T-helper 17 cell (primary cell): ENCODE results near the gene SMURF1. TPM values are rescaled to one million over a fixed set of nuclear protein-coding genes. Genes with fewer than 3 reads are reported as not detected.
"Not testable (repeated sequence)": the region's sequence is repeated elsewhere in the genome, so short reads cannot be mapped to it uniquely, and the experiment has no call there.

Source experiments
- ATAC-seq: fragments of 150-1000 bp; cut with Tn5 transposase; 2 replicates; pipeline ENCODE4 v1.10.0; 2021; ENCODE audit warnings: mild to moderate bottlenecking, moderate library complexity
- DNase-seq, 3 donors: peaks; one replicate each; pipeline versions ENCODE4 v3.0.0 to v3.0.0-alpha.2; 2020 to 2021
- H3K9me3 ChIP-seq: one replicate; pipeline ENCODE4 v1.7.0; 2013; ENCODE audit warnings: low read length, mild to moderate bottlenecking; ENCODE audit not compliant: control insufficient read depth, poor library complexity, severe bottlenecking
- H3K27ac Mint-ChIP-seq: one replicate; pipeline ENCODE4 v1.8.0; 2022; ENCODE audit warnings: mild to moderate bottlenecking, moderate library complexity, mixed read lengths
- H3K27me3 Mint-ChIP-seq: one replicate; pipeline ENCODE4 v1.8.0; 2022; ENCODE audit warnings: mixed read lengths
- H3K36me3 Mint-ChIP-seq: one replicate; pipeline ENCODE4 v1.8.0; 2022; ENCODE audit warnings: low read depth, mixed read lengths
- H3K4me1 Mint-ChIP-seq: one replicate; pipeline ENCODE4 v1.8.0; 2022; ENCODE audit warnings: mild to moderate bottlenecking, mixed read lengths
- H3K4me3 Mint-ChIP-seq: one replicate; pipeline ENCODE4 v1.8.0; 2022; ENCODE audit warnings: mild to moderate bottlenecking, moderate library complexity, mixed read lengths
- total RNA-seq, 4 donors: library from RNA in 2 of 4; stranded (reverse) in 2 of 4; gene quantifications; one replicate each; pipeline ENCODE4 v1.2.3 and lab custom pipeline; 2022 to 2026

The SMURF1 gene
- total RNA-seq, 2 donors from 2014 or later, result 30.8 to 39.8 TPM

GRCh38 chr7:99167072-99167471 lies 23.2 kb upstream of the SMURF1 start:
- no peak overlapping the region for H3K4me3 Mint-ChIP-seq
- no peaks in the 10 kb centered on the region for H3K4me1 Mint-ChIP-seq
- H3K27me3 Mint-ChIP-seq, result peaks cover 22% of the 10 kb centered on the region
- no peaks in the 10 kb centered on the region for H3K9me3 ChIP-seq
- no peak for ATAC-seq
- no peak for DNase-seq
- H3K36me3 Mint-ChIP-seq, result no peaks in the 10 kb centered on the region
- H3K27ac Mint-ChIP-seq, result no peak overlapping the region

DNA sequence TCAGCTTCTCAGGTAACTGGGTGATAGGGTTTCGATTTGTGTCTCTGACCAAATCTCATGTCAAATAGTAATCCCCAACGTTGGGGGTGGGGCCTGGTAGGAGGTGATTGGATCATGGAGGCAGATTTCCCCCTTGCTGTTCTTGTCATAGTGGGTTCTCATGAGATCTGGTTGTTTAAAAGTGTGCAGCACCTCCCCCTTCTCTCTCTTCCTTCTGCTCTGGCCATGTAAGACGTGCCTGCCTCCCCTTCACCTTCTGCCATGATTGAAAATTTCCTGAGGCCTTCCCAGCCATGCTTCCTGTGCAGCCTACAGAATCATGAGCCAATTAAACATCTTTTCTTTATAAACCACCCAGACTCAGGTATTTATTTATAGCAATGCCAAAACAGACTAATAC lies 21.9 kb upstream of the SMURF1 start:
- no peak for ATAC-seq
- Mint-ChIP-seq H3K4me1 (no peaks in the 10 kb centered on the region), H3K27ac (no peak overlapping the region), H3K27me3 (peaks cover 15% of the 10 kb centered on the region), H3K36me3 (no peaks in the 10 kb centered on the region), H3K4me3 (no peak overlapping the region)
- H3K9me3 ChIP-seq, result no peaks in the 10 kb centered on the region
- DNase-seq, result no peak

- H3K36me3 Mint-ChIP-seq, H3K27ac Mint-ChIP-seq, H3K9me3 ChIP-seq, H3K4me1 Mint-ChIP-seq, DNase-seq, H3K4me3 Mint-ChIP-seq, ATAC-seq: not testable (repeated sequence)
- peaks cover 18% of the 10 kb centered on the region for H3K27me3 Mint-ChIP-seq
Measured at GRCh38 chr7:99163669-99164068, 19.8 kb upstream of the SMURF1 start.

GRCh38 chr7:99156649-99157048 lies 12.7 kb upstream of the SMURF1 start:
- Mint-ChIP-seq H3K4me1 (no peaks in the 10 kb centered on the region), H3K4me3 (no peak overlapping the region), H3K27me3 (peaks cover 18% of the 10 kb centered on the region), H3K27ac (no peak overlapping the region), H3K36me3 (peaks cover 3% of the 10 kb centered on the region)
- no peaks in the 10 kb centered on the region for H3K9me3 ChIP-seq
- no peak for ATAC-seq
- no peak for DNase-seq

DNA sequence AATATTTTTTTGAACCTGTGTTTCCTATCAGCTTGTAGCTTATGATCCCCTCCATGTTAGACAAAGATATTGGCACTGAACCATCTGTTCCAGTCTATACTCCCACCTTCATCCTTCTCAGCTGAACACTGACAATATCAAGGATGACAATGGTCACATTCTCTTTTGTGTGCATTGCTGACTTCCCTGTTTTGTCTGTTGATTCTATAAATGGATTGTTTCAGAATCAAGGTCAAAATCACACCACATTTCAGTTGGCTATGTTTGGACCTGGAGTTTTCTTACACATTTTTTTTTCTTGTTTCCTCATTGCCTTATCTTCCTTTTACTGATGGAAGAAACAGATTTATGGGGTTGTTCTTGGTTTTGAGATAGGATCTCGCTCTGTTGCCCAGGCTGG lies 11.3 kb upstream of the SMURF1 start:
- H3K4me3 Mint-ChIP-seq, result no peak overlapping the region
- DNase-seq (no peak), ATAC-seq (no peak)
- H3K9me3 ChIP-seq, result no peaks in the 10 kb centered on the region
- H3K27me3 Mint-ChIP-seq, result peaks cover 25% of the 10 kb centered on the region
- H3K4me1 Mint-ChIP-seq, result no peaks in the 10 kb centered on the region
- peaks cover 3% of the 10 kb centered on the region for H3K36me3 Mint-ChIP-seq
- H3K27ac Mint-ChIP-seq, result peak overlapping the region; percentile 9

DNA sequence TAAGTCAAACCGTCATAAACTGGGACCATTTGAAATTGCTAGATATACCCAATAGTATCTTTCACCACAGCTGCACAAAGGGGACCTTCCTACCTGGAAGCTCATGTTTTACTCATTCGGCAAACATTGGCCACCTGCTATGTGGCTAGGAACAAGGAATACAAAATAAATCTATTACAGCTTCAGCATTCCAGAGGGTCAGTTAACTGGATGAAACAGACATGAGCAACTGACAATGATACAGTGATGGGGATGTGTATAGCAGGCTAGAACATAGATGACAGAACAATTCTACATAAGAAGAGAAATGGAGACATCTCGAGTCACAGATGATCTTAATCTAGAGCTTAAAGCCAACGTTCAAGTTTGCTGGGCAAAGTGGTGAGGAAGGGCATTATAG lies 3.1 kb upstream of the SMURF1 start:
- H3K4me3 Mint-ChIP-seq, result no peak overlapping the region
- H3K27me3 Mint-ChIP-seq, result peaks cover 30% of the 10 kb centered on the region
- H3K36me3 Mint-ChIP-seq, result no peaks in the 10 kb centered on the region
- no peaks in the 10 kb centered on the region for H3K9me3 ChIP-seq
- no peak overlapping the region for H3K27ac Mint-ChIP-seq
- peaks cover 11% of the 10 kb centered on the region for H3K4me1 Mint-ChIP-seq
- ATAC-seq (no peak), DNase-seq (no peak)

- H3K27ac Mint-ChIP-seq, result peak overlapping the region; percentile 96
- ATAC-seq (no peak), DNase-seq (no peak)
- H3K4me1 Mint-ChIP-seq, result peaks cover 34% of the 10 kb centered on the region
- no peaks in the 10 kb centered on the region for H3K36me3 Mint-ChIP-seq
- no peaks in the 10 kb centered on the region for H3K9me3 ChIP-seq
- H3K27me3 Mint-ChIP-seq, result peaks cover 6% of the 10 kb centered on the region
- peak overlapping the region; percentile 95 for H3K4me3 Mint-ChIP-seq
Measured at GRCh38 chr7:99143521-99143852, 421 bp downstream of the SMURF1 start.

DNA sequence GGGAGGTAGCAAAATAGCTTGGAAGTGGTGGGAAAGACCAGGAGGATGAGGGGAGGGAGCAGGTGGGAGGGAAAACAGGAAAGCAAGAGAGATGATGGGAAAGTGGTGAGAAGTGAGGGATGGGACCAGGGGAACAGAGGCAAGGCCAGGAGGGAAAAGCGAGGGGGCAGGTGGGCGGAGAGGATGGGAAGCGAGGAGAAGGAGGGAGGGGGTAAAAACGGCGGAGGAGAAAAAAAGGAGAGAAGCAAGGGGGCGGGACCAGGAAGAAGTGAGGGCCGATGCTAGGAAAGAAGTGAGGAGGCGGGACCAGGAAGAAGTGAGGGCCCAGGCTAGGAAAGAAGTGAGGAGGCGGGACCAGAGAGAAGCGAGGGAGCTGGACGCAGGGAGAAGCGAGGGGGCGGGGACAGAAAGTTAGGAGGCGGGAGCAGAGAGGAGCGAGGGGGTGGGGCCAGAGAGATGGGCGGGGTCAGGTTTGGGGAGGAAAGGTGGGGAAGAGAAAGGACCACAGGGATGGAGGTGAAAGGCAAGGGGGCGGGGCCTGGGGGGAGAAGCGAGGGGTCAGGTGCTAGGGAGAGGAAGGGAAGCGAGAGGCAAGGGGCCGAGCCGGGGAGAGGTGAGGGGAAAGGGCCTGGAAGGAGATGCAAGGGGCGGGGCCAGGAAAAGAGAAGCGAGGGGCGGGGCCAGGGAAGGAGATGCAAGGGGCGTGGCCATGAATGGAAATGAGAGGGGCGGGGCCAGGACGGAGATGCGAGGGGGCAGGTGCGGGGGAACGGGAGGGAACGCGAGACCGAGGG lies 984 bp downstream of the SMURF1 start:
- ATAC-seq (peak; percentile 73), DNase-seq (peak; percentile 84 to 93 (median 92))
- Mint-ChIP-seq H3K27me3 (peaks cover 6% of the 10 kb centered on the region), H3K4me1 (peaks cover 36% of the 10 kb centered on the region), H3K27ac (peak overlapping the region; percentile 96), H3K36me3 (no peaks in the 10 kb centered on the region), H3K4me3 (peak overlapping the region; percentile 95)
- no peaks in the 10 kb centered on the region for H3K9me3 ChIP-seq

GRCh38 chr7:99141841-99142726 lies 1.8 kb downstream of the SMURF1 start:
- H3K4me3 Mint-ChIP-seq, result peak overlapping the region; percentile 95
- H3K9me3 ChIP-seq, result no peaks in the 10 kb centered on the region
- peaks cover 40% of the 10 kb centered on the region for H3K4me1 Mint-ChIP-seq
- DNase-seq (peak; percentile 45 to 69 (median 64)), ATAC-seq (peak; percentile 49)
- peaks cover 3% of the 10 kb centered on the region for H3K27me3 Mint-ChIP-seq
- peak overlapping the region; percentile 96 for H3K27ac Mint-ChIP-seq
- no peaks in the 10 kb centered on the region for H3K36me3 Mint-ChIP-seq

- Mint-ChIP-seq H3K27me3 (no peaks in the 10 kb centered on the region), H3K27ac (peak overlapping the region; percentile 96), H3K4me1 (peaks cover 41% of the 10 kb centered on the region)
Measured at GRCh38 chr7:99141334-99141733, 2.6 kb downstream of the SMURF1 start.

GRCh38 chr7:99140813-99141212 lies 3.1 kb downstream of the SMURF1 start:
- no peak for ATAC-seq
- no peaks in the 10 kb centered on the region for H3K36me3 Mint-ChIP-seq
- H3K4me3 Mint-ChIP-seq, result peak overlapping the region; percentile 95
- H3K27me3 Mint-ChIP-seq, result no peaks in the 10 kb centered on the region
- H3K4me1 Mint-ChIP-seq, result peaks cover 41% of the 10 kb centered on the region
- no peak for DNase-seq
- no peaks in the 10 kb centered on the region for H3K9me3 ChIP-seq
- peak overlapping the region; percentile 96 for H3K27ac Mint-ChIP-seq

More at GRCh38 chr7:99141334-99141733, 2.6 kb downstream of the SMURF1 start:
- DNase-seq, result no peak
- no peaks in the 10 kb centered on the region for H3K9me3 ChIP-seq
- ATAC-seq, result no peak
- Mint-ChIP-seq H3K4me3 (peak overlapping the region; percentile 95), H3K36me3 (no peaks in the 10 kb centered on the region)

GRCh38 chr7:99139036-99139435 lies 4.9 kb downstream of the SMURF1 start:
- DNase-seq, result no peak
- peaks cover 34% of the 10 kb centered on the region for H3K4me1 Mint-ChIP-seq
- no peaks in the 10 kb centered on the region for H3K36me3 Mint-ChIP-seq
- no peak for ATAC-seq
- no peaks in the 10 kb centered on the region for H3K9me3 ChIP-seq
- no peak overlapping the region for H3K4me3 Mint-ChIP-seq
- H3K27ac Mint-ChIP-seq, result no peak overlapping the region
- H3K27me3 Mint-ChIP-seq, result no peaks in the 10 kb centered on the region

DNA sequence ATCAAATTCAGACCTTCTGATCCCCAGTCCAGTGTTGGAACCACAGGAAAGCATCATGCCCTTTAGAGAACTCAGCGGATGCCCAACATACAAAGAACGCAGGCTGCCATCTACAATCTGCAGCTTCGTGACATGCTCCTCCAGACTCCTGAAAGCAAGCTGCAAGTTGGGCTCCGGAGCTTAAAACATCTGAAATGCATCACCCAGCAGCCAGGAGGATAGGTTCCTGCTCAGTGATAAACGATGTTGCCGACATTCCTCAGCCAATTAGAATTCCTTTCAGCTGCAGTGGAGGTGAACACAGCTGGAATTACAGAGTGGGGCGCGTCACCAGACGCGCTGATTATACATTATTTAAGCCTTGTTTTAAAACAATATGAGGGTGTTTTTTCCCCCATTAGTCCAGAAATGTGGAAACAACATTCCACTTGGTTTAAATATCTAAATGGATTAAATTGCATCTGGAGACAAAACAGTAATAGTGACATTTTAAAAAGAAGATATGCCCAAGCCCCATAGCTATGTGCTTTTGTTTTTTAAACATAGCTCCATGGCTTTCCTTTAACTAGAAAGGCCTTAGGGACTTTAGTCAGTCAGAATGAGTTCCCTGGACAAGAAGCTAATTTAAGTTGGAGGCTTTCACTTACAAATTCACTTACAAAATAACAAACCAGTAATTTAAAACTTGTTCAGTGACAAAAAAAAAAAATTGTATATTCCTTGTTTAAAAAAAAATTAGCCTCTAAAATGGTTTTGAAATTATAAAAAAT lies 6.3 kb downstream of the SMURF1 start:
- H3K9me3 ChIP-seq, result no peaks in the 10 kb centered on the region
- Mint-ChIP-seq H3K4me3 (no peak overlapping the region), H3K4me1 (peaks cover 45% of the 10 kb centered on the region), H3K36me3 (no peaks in the 10 kb centered on the region), H3K27me3 (no peaks in the 10 kb centered on the region), H3K27ac (no peak overlapping the region)
- no peak for ATAC-seq
- no peak for DNase-seq
